Measurements from ENCODE around the gene BICDL2. TPM values are rescaled to one million over a fixed set of nuclear protein-coding genes. Genes with fewer than 3 reads are reported as not detected.

Gene BICDL2
- total RNA-seq, 1 experiment from 2014 or later: not detected

DNA sequence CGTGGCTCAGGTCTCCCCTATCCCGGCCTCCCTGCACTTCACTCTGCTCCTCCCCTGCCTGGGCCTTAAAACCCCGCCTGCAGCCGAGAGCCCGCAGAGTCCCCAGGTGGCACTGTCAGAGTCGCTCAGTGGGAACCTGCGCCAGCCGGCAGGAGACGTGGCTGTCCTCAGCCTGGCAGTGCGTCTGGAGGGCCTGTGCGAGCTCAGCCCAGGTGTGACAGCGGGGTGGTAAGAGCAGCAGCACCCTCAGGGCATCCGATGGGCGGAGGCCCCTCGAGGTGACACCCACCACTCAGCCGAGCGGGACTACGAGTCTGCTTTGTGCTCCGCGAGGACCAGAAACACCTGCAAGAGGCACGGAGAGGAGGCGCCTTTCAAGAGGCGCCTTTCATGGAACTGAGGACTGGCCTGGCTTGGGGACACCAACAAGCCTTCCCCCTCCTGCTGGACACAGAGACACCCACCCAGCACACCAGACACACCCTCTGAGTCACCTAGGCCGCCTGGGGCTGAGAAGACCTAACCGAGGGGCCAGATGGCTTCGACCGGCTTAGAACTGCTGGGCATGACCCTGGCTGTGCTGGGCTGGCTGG lies 23.8 kb downstream of the BICDL2 start, which contains the start of gene CLDN9:
CLDN9 (plus strand) TSS at position 96 of the 593 bp plus-strand sequence; CDS start at position 536, 440 bp downstream.
- DNase-seq (ENCODE audit: low spot score): no peak
- no peaks in the 10 kb centered on the region for H3K36me3 ChIP-seq (ENCODE audit: insufficient read depth, low read length, poor library complexity, severe bottlenecking)
- ChIA-PET CTCF (no interaction called here), POLR2A (ENCODE audit: low non-redundant PET) (no interaction called here)
- intact Hi-C loops (cut with micrococcal nuclease; ENCODE audit: unreplicated experiment): no loop called here
- no peak within 1 kb of the TSS for H3K27ac ChIP-seq (ENCODE audit: low read depth, low read length, poor library complexity, severe bottlenecking)
- no peak for TF ChIP-seq EZH2 (IDR thresholded peaks at IDR 0.05; ENCODE audit: borderline replicate concordance, low read depth, low read length, poor library complexity, severe bottlenecking)
- TF ChIP-seq, protein P1, sequence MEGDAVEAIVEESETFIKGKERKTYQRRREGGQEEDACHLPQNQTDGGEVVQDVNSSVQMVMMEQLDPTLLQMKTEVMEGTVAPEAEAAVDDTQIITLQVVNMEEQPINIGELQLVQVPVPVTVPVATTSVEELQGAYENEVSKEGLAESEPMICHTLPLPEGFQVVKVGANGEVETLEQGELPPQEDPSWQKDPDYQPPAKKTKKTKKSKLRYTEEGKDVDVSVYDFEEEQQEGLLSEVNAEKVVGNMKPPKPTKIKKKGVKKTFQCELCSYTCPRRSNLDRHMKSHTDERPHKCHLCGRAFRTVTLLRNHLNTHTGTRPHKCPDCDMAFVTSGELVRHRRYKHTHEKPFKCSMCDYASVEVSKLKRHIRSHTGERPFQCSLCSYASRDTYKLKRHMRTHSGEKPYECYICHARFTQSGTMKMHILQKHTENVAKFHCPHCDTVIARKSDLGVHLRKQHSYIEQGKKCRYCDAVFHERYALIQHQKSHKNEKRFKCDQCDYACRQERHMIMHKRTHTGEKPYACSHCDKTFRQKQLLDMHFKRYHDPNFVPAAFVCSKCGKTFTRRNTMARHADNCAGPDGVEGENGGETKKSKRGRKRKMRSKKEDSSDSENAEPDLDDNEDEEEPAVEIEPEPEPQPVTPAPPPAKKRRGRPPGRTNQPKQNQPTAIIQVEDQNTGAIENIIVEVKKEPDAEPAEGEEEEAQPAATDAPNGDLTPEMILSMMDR (conservative IDR thresholded peaks at IDR 0.05; ENCODE audit: low read depth, low read length): no peak
- H3K9me3 ChIP-seq (ENCODE audit: low read depth, low read length, poor library complexity, severe bottlenecking): no peaks in the 10 kb centered on the region
- no peak within 1 kb of the TSS for H3K4me3 ChIP-seq (ENCODE audit: low read depth, low read length, poor library complexity, severe bottlenecking)
- no TSS peak for BruUV-seq (replicated peaks)
- H3K27me3 ChIP-seq (replicated peaks; ENCODE audit: insufficient read depth, low read depth, low read length, poor library complexity): peaks cover 56% of the 10 kb centered on the region
- peaks cover 4% of the 10 kb centered on the region for H3K4me1 ChIP-seq (ENCODE audit: insufficient read depth, low read length, poor library complexity, severe bottlenecking)

DNA sequence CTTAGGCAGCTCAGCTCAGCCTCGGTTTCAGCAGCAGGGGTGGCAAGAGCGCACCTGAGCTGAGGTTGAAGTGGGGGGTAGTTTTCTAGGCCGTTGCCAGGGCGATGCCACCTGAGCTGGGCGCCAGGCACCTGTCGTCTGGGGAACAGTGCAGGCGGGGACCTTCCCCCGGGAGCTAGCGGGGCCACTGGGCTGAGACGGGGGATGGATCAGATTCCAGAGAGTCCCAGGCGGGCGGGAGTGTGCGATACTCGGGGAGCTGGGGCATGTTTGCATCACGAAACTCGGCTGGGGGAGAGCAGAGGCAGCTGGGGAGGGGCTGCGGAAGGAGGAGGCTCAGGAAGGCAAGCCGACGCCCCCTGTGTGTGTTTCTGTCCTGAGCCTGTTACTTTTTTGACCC lies 24.5 kb downstream of the BICDL2 start:
- CTCF ChIA-PET: no interaction called here
- intact Hi-C loops (cut with micrococcal nuclease; ENCODE audit: unreplicated experiment): no loop called here
- no TSS peak for BruUV-seq (replicated peaks)
- Histone ChIP-seq H3K27me3 (replicated peaks; ENCODE audit: insufficient read depth, low read depth, low read length, poor library complexity) (peaks cover 63% of the 10 kb centered on the region), H3K36me3 (ENCODE audit: insufficient read depth, low read length, poor library complexity, severe bottlenecking) (no peaks in the 10 kb centered on the region), H3K4me1 (ENCODE audit: insufficient read depth, low read length, poor library complexity, severe bottlenecking) (peaks cover 4% of the 10 kb centered on the region), H3K9me3 (ENCODE audit: low read depth, low read length, poor library complexity, severe bottlenecking) (no peaks in the 10 kb centered on the region), H3K27ac (ENCODE audit: low read depth, low read length, poor library complexity, severe bottlenecking) (no peak overlapping the region), H3K4me3 (ENCODE audit: low read depth, low read length, poor library complexity, severe bottlenecking) (no peak overlapping the region)
- POLR2A ChIA-PET (ENCODE audit: low non-redundant PET): interaction anchor here (0.6 kb wide), 1 partner anchor 8 kb away, joined by 8 read pairs; the partner anchor contains the start of gene TNFRSF12A
- TF ChIP-seq EZH2 (IDR thresholded peaks at IDR 0.05; ENCODE audit: borderline replicate concordance, low read depth, low read length, poor library complexity, severe bottlenecking): no peak
- TF ChIP-seq, protein P1 (conservative IDR thresholded peaks at IDR 0.05; ENCODE audit: low read depth, low read length): no peak
- DNase-seq (ENCODE audit: low spot score): no peak

DNA sequence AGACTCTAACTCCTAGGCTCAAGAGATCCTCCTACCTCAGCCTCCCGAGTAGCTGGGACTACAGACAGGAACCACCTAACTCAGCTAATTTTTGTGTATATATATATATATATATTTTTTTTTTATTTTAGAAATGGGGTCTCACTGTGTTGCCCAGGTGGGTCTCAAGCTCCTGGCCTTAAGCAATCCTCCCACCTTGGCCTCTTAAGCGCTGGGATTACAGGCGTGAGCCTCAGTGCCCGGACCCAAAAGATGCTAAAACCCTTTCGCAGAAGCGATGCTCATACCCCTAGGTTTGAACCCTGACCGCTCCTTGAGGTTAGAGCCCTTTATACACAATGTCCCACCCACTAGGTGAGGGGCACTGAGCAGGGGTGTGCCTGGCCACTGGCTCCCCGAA lies 26.2 kb downstream of the BICDL2 start:
- Histone ChIP-seq H3K27ac (ENCODE audit: low read depth, low read length, poor library complexity, severe bottlenecking) (no peak overlapping the region), H3K27me3 (replicated peaks; ENCODE audit: insufficient read depth, low read depth, low read length, poor library complexity) (peaks cover 80% of the 10 kb centered on the region), H3K4me1 (ENCODE audit: insufficient read depth, low read length, poor library complexity, severe bottlenecking) (peaks cover 4% of the 10 kb centered on the region), H3K9me3 (ENCODE audit: low read depth, low read length, poor library complexity, severe bottlenecking) (no peaks in the 10 kb centered on the region), H3K4me3 (ENCODE audit: low read depth, low read length, poor library complexity, severe bottlenecking) (no peak overlapping the region), H3K36me3 (ENCODE audit: insufficient read depth, low read length, poor library complexity, severe bottlenecking) (no peaks in the 10 kb centered on the region)
- ChIA-PET CTCF (interaction anchor here (0.6 to 1.0 kb wide), 2 partner anchors 18 to 21 kb away, joined by 3 to 4 read pairs; no protein-coding TSS in a partner anchor), POLR2A (ENCODE audit: low non-redundant PET) (no interaction called here)
- no TSS peak for BruUV-seq (replicated peaks)
- DNase-seq (ENCODE audit: low spot score): no peak
- TF ChIP-seq, protein P1 (conservative IDR thresholded peaks at IDR 0.05; ENCODE audit: low read depth, low read length): no peak
- no peak for TF ChIP-seq EZH2 (IDR thresholded peaks at IDR 0.05; ENCODE audit: borderline replicate concordance, low read depth, low read length, poor library complexity, severe bottlenecking)
- intact Hi-C loops (cut with micrococcal nuclease; ENCODE audit: unreplicated experiment): no loop called here

All from A673 (cell line).